PFSK-1 (cell line): ENCODE results near the gene GFOD1.

Source experiments
- FOXP2 ChIP-seq: optimal IDR thresholded peaks from 2 replicates; pipeline ENCODE3; 2011; ENCODE audit warnings: borderline replicate concordance, control low read depth, inconsistent platforms; ENCODE audit not compliant: insufficient read depth; ENCODE audit errors: extremely low read length, extremely low read depth
- POLR2AphosphoS5 ChIP-seq: IDR thresholded peaks from 2 replicates; pipeline ENCODE4 v1.6.1; 2012; ENCODE audit warnings: low read depth, mild to moderate bottlenecking, control low read depth, low read length, moderate library complexity
- REST ChIP-seq, 2 experiments: IDR thresholded peaks; 2 replicates each; pipeline versions ENCODE4 v1.6.1 to v1.8.0; 2011 to 2012; ENCODE audit warnings: low read depth in 2 of 2, low read length in 2 of 2, control low read depth in 1 of 2, inconsistent platforms in 1 of 2, mild to moderate bottlenecking in 1 of 2, moderate library complexity in 1 of 2; ENCODE audit not compliant: insufficient read depth in 1 of 2
- SIN3A ChIP-seq: IDR thresholded peaks from 2 replicates; pipeline ENCODE4 v1.6.1; 2012; ENCODE audit warnings: mild to moderate bottlenecking, low read length, moderate library complexity, borderline replicate concordance; ENCODE audit not compliant: insufficient read depth
- TAF1 ChIP-seq: IDR thresholded peaks from 2 replicates; pipeline ENCODE4 v1.6.1; 2012; ENCODE audit warnings: low read length, control low read depth, borderline replicate concordance; ENCODE audit not compliant: insufficient read depth

Gene GFOD1

GRCh38 chr6:13485303-13485702 lies 2.1 kb downstream of the GFOD1 start:
- TF ChIP-seq REST (IDR thresholded peaks at IDR 0.05; ENCODE audit: insufficient read depth in 1 of 2, low read depth in 2 of 2, low read length in 2 of 2) (no peak), SIN3A (no peak), FOXP2 (no peak), TAF1 (no peak), POLR2AphosphoS5 (no peak)

GRCh38 chr6:13484827-13485226 lies 2.6 kb downstream of the GFOD1 start:
- TF ChIP-seq SIN3A: no peak
- TF ChIP-seq REST (IDR thresholded peaks at IDR 0.05; ENCODE audit: insufficient read depth in 1 of 2, low read depth in 2 of 2, low read length in 2 of 2): no peak
- TF ChIP-seq POLR2AphosphoS5: no peak
- no peak for TF ChIP-seq FOXP2
- no peak for TF ChIP-seq TAF1

DNA sequence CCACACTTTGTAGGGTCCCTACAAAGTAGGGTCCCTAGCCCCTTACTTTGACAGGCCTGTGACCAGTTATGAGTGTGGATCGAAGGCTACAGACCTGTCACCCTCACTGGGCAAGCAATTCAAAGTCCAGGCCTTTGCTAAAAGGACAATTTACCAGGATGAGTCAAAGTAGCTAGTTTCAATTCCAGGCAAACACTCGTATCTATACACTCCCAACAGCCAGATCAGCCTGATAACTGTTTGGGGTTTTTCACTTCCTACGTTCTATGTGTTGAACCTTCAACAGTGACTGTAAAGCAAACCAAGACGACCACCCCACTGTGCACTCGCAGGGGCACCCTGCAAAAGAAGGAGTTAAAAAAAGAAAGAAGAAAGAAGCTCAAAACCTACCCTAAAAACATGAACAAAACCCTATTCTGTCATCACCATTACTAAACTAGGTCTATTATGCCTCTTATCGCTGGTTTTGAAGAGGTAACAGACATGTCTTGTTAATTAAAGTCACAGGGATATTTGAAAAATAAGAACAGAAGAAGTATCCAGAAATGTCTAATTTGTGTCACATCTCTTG lies 3.2 kb downstream of the GFOD1 start:
- TF ChIP-seq FOXP2: no peak
- TF ChIP-seq REST (IDR thresholded peaks at IDR 0.05; ENCODE audit: insufficient read depth in 1 of 2, low read depth in 2 of 2, low read length in 2 of 2): no peak
- no peak for TF ChIP-seq POLR2AphosphoS5
- no peak for TF ChIP-seq TAF1
- no peak for TF ChIP-seq SIN3A

- TF ChIP-seq REST (IDR thresholded peaks at IDR 0.05; ENCODE audit: insufficient read depth in 1 of 2, low read depth in 2 of 2, low read length in 2 of 2) (no peak), POLR2AphosphoS5 (no peak), SIN3A (no peak), FOXP2 (no peak)
Measured at GRCh38 chr6:13480631-13481501, 6.5 kb downstream of the GFOD1 start.
